ENCODE measurements around the gene CACNA2D1. TPM values are rescaled to one million over a fixed set of nuclear protein-coding genes. Genes with fewer than 3 reads are reported as not detected.

CACNA2D1 gene
- polyA plus RNA-seq, 1 experiment, result 6.0 TPM

DNA sequence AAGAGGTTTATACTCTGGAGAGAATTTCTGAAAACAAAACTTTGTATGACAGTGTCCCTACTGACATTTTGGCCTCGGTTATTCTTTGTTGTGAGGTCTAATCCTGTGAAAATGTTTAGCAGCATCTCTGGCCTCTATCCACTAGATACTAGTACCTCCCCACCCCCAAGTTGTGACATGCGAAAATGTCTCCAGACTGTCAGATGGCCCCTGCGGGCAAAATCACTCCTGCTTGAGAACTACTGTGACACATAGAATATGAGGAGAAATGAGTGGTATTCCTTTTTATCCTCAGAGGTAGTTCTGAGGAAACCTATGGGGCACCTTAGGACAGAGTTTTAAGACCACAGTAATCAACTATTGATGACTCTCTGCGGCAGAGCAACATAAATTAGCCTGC is 358.5 kb downstream of the CACNA2D1 start:
- TF ChIP-seq, protein P1, sequence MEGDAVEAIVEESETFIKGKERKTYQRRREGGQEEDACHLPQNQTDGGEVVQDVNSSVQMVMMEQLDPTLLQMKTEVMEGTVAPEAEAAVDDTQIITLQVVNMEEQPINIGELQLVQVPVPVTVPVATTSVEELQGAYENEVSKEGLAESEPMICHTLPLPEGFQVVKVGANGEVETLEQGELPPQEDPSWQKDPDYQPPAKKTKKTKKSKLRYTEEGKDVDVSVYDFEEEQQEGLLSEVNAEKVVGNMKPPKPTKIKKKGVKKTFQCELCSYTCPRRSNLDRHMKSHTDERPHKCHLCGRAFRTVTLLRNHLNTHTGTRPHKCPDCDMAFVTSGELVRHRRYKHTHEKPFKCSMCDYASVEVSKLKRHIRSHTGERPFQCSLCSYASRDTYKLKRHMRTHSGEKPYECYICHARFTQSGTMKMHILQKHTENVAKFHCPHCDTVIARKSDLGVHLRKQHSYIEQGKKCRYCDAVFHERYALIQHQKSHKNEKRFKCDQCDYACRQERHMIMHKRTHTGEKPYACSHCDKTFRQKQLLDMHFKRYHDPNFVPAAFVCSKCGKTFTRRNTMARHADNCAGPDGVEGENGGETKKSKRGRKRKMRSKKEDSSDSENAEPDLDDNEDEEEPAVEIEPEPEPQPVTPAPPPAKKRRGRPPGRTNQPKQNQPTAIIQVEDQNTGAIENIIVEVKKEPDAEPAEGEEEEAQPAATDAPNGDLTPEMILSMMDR (IDR thresholded peaks at IDR 0.05; ENCODE audit: insufficient read depth, low read depth, low read length), result no peak
- ChIA-PET POLR2A (no interaction called here), CTCF (no interaction called here)

DNA sequence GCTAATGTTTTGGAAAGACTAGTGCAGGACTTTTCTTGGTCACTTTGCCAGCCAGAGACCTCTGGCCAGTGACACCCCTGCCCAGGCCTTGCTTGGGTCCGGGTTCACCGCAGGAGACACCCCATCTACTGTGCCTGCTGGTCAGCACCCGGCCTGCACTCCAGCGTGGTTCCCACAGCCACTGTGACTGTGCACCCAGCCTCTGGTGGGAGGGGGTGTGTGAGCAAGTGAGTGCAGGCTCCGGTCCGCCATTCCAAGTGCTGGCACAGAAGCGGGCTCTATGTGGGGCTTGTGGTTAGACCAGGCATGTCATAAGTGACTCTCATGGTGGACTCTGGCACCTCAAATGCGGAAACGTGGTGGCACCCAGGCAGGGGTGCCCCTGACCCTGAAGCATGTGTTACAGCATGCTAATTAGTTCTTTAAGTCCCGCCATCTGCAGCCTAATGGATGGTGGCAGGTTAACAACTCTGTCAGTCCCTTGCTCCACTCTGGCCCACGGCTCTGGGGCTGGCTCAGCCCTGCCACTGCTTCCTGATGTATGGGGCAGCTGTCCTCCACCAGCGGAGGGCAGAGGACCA is 361.8 kb downstream of the CACNA2D1 start:
- Histone ChIP-seq H3K27me3 (ENCODE audit: control insufficient read depth, insufficient read depth, low read length) (no peaks in the 10 kb centered on the region), H3K36me3 (ENCODE audit: control insufficient read depth, insufficient read depth, low read length) (no peaks in the 10 kb centered on the region), H3K4me3 (ENCODE audit: low read depth, low read length) (no peak overlapping the region)
- DNase-seq (ENCODE audit: low read depth), result no peak
- TF ChIP-seq, protein P1 (IDR thresholded peaks at IDR 0.05; ENCODE audit: insufficient read depth, low read depth, low read length), result no peak
- ChIA-PET POLR2A (no interaction called here), CTCF (no interaction called here)

More for the DNA sequence above, 358.5 kb downstream of the CACNA2D1 start:
- H3K36me3 ChIP-seq (ENCODE audit: control insufficient read depth, insufficient read depth, low read length), result no peaks in the 10 kb centered on the region
- H3K27me3 ChIP-seq (ENCODE audit: control insufficient read depth, insufficient read depth, low read length), result no peaks in the 10 kb centered on the region
- no peak for DNase-seq (ENCODE audit: low read depth)
- no peak overlapping the region for H3K4me3 ChIP-seq (ENCODE audit: low read depth, low read length)

DNA sequence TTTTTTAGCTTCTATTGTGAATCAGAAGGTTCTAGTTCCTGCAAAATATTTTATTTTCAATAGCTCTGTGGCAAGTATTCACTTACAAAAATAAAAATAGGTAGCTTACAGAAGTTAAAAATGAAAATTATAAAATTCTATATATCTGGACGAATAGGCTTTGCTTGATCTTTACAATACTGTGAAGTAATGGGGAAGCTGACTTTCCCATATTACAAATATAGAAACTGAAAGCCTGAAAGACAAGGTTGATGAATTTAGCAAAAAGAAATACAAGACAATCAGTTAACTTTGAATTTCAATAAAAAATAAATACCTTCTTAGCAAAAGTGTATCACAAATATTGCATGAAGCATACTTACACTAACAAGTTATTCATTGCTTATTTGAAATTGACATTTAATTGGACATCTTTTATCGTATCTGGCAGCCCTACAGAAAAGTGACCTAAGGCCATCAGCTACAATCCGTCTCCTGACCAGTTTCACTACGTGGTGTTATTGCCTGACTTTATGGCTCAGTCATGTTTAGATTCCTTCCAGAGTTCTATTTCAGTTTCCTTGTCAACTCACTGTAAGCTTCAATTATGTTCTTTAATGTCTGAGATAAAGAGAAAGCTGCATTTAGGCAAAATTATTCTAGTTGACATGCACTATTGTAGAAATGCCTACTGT is 363.2 kb downstream of the CACNA2D1 start:
- TF ChIP-seq, protein P1 (IDR thresholded peaks at IDR 0.05; ENCODE audit: insufficient read depth, low read depth, low read length), result no peak
- DNase-seq (ENCODE audit: low read depth), result no peak
- CTCF ChIA-PET, result interaction anchor here (0.9 kb wide), 1 partner anchor 9 kb away, joined by 4 read pairs; no protein-coding TSS in a partner anchor
- Histone ChIP-seq H3K36me3 (ENCODE audit: control insufficient read depth, insufficient read depth, low read length) (no peaks in the 10 kb centered on the region), H3K4me3 (ENCODE audit: low read depth, low read length) (no peak overlapping the region), H3K27me3 (ENCODE audit: control insufficient read depth, insufficient read depth, low read length) (no peaks in the 10 kb centered on the region)
- POLR2A ChIA-PET, result no interaction called here

DNA sequence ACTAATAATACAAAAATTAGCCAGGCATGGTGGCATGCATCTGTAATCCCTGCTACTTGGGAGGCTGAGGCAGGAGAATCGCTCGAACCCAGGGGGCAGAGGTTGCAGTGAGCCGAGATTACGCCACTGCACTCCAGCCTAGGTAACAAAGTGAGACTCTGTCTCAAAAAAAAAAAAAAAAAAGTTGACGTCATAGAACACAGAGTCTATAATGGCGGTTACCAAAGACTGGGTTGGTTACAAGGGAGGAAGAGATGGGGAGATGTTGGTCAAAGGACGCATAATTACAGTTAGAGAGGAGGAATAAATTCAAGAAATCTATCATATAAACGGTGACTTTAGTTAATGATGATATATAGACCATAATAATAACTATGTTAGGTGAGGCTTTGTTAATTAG is 364.1 kb downstream of the CACNA2D1 start:
- H3K36me3 ChIP-seq (ENCODE audit: control insufficient read depth, insufficient read depth, low read length), result no peaks in the 10 kb centered on the region
- ChIA-PET POLR2A (no interaction called here), CTCF (interaction anchor here (0.9 kb wide), 1 partner anchor 10 kb away, joined by 4 read pairs; no protein-coding TSS in a partner anchor)
- no peaks in the 10 kb centered on the region for H3K27me3 ChIP-seq (ENCODE audit: control insufficient read depth, insufficient read depth, low read length)
- TF ChIP-seq, protein P1 (IDR thresholded peaks at IDR 0.05; ENCODE audit: insufficient read depth, low read depth, low read length), result no peak
- H3K4me3 ChIP-seq (ENCODE audit: low read depth, low read length), result no peak overlapping the region
- no peak for DNase-seq (ENCODE audit: low read depth)

DNA sequence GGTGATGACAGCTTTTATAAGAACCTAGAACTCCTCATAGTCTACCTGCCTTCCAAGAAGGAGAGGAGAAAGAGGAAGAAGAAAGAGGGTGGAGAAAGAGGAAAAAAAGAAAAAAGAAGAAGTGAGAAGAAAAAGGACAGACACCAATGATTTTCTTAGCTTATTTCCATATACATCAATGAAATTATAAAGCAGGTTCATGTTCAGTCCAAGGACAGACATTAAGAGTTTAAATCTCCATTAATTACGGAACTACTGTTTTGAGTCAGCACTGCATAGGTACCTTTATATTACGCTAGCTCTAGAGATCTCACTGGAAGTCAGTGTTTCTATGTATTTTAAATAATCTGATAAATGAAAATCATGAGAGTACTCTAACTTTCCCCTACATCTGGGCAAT is 364.8 kb downstream of the CACNA2D1 start:
- Histone ChIP-seq H3K36me3 (ENCODE audit: control insufficient read depth, insufficient read depth, low read length) (no peaks in the 10 kb centered on the region), H3K27me3 (ENCODE audit: control insufficient read depth, insufficient read depth, low read length) (no peaks in the 10 kb centered on the region), H3K4me3 (ENCODE audit: low read depth, low read length) (no peak overlapping the region)
- TF ChIP-seq, protein P1 (IDR thresholded peaks at IDR 0.05; ENCODE audit: insufficient read depth, low read depth, low read length), result no peak
- POLR2A ChIA-PET, result no interaction called here
- DNase-seq (ENCODE audit: low read depth), result no peak
- CTCF ChIA-PET, result no interaction called here
